GM19324 (cell line): ENCODE measurements around the gene SLC16A1.
A peak's percentile ranks its signal among the peaks of the same experiment; 100 is the strongest.
"Not testable (repeated sequence)": the region's sequence is repeated elsewhere in the genome, so short reads cannot be mapped to it uniquely, and the experiment has no call there.

ENCODE experiments used
- ATAC-seq: cut with Tn5 transposase; IDR thresholded peaks from one replicate; pipeline ENCODE4 v1.9.1; 2021; ENCODE audit warnings: mild to moderate bottlenecking, moderate library complexity; ENCODE audit not compliant: unreplicated experiment, low FRiP score

SLC16A1 gene, protein sequence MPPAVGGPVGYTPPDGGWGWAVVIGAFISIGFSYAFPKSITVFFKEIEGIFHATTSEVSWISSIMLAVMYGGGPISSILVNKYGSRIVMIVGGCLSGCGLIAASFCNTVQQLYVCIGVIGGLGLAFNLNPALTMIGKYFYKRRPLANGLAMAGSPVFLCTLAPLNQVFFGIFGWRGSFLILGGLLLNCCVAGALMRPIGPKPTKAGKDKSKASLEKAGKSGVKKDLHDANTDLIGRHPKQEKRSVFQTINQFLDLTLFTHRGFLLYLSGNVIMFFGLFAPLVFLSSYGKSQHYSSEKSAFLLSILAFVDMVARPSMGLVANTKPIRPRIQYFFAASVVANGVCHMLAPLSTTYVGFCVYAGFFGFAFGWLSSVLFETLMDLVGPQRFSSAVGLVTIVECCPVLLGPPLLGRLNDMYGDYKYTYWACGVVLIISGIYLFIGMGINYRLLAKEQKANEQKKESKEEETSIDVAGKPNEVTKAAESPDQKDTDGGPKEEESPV

DNA sequence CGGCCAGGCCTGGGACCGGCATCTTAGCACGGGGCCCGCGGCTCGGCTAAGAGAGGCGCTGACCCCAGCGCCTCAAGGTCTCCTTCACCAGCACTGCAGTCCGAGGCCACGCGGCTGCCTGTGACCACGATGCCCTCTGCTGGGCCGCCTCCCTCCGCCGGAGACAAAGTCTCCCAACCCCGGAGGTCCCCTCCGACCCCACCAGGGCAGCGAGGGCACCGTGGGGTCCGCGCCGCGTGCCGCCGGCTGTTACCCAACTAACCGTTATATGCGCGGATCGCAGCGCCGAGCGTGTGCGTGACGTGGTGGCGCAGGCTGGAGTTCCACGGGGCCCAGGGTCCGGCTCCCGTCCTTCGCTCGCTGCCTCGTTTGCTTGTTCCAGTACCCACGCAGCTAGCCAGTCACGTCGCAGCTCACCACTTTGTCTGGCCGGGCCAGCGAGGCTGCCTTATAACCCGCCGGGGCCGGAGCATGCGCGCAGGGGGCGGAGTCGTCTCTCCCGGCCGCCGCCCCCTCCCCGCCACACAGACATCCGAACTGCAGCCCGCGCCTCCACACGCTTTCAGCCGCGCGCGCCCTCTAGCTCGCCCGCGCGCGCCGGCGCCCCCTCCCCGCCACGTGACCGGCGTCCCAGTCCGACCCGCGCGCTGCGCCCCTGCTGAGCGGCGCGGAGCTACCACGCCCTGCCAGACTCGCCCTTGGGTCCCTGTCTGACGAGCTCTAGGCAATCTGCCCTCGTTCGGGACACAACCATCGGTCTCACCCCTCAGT lies at the start of gene SLC16A1:
TSS of gene SLC16A1 (minus strand) at position 424 of the 771 bp plus-strand sequence. CDS start 26,888 bp downstream, outside the sequence.
- ATAC-seq = peak; percentile 81

DNA sequence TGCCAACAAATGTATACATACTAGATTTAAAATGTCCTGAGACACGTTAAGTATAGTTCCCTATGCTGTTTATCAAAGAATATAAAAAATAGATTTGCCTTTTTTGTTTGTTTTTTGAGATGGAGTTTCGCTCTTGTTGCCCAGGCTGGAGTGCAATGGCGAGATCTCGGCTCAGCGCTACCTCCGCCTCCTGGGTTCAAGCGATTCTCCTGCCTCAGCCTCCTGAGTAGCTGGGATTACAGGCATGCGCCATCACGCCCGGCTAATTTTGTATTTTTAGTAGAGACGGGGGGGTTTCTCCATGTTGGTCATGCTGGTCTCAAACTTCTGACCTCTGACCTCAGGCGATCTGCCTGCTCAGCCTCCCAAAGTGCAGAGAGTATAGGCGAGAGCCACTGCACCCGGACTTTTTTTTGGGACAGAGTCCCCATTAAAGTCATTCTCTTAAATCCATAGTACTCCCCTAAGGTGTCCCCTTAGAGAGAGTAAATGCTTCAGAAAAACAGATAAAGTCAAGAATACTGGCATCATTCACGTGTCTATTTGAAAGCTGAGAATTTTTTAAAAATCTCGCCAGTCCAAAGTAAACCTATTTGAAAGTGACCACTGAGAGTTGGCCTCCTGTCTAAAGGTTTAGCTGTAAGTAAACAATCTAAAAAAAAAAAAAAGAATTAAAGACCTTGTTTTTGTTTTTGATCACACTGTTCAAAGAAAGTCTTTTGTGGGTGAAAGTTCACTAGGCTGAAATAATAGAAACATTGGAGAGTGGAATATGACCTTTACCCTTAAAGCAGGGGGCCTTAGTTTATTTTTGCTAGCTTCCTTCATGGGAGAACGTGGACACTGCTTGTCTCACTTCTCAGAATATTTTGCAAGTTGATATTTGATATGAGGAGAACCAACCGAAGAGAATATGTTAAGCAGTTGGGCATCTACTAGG lies 48.0 kb upstream of the SLC16A1 start:
- no peak for ATAC-seq

DNA sequence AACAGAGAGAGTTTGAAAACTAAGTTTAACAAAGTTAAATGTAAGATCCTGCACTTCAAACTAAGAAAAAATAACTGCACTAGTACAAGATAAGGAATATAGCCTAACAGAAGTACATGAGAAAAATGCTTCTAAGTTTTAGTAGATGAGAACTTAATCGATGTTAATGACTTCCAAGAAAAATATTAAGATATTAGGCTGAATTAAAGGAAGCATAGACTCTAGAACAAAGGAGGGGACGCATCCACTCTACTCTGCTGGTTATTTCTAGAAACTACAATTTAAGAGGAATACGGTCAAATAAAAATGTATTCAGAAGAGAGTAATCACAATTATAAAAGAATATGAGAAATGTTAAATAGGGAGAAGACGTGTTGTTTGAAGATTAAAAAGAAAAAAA lies 46.3 kb upstream of the SLC16A1 start:
- no peak for ATAC-seq

DNA sequence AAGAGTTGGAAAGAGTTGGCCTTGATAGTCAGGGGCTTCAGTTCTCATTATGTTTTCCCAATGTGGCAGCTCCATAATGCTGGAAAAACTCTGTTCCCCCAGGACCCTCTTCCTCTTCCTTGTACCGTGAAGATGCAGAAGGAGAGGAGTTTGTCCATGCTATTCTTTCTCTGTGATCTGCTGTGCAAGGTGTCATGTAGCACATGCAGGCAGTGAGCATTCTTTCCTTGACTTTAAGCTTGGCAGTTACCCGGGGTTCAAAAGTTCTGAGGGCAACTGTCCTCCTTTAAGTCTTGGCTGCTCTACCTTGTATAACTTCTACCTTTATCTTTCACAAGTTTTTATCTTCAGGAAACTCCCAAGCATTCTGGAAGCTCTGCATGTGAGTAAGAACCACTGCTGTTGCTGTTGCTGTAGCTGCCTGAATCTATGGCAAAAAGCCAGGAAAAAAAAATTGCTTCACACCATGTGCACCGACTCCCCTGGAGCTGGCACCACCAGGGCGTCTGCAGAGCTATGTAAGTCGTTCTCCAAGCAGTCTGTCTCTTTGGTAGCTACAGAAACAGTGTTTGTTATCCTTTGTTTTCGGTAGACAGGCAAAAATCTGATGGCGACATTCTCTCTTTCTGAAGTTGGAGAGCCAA lies 42.7 kb upstream of the SLC16A1 start:
- ATAC-seq = no peak

DNA sequence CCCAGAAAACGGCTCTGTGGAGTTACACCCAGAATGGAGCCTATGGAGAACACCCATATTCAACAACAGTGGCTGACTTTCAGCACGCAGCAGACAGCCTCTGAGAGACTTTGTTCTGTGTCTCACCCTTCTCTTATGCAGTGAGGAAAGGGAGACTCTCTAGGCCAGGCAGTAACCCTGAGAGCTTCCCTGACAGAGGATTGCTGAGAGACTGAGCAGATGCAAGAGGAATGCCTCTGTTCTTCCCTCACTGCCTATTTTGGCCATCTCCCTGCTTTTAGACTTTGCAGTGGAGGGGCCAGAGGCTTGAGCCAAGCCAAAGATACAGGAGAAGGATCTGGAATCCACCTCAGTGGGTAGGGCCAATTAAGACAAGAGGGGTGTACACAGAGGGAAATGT lies 41.8 kb upstream of the SLC16A1 start:
- ATAC-seq = no peak

DNA sequence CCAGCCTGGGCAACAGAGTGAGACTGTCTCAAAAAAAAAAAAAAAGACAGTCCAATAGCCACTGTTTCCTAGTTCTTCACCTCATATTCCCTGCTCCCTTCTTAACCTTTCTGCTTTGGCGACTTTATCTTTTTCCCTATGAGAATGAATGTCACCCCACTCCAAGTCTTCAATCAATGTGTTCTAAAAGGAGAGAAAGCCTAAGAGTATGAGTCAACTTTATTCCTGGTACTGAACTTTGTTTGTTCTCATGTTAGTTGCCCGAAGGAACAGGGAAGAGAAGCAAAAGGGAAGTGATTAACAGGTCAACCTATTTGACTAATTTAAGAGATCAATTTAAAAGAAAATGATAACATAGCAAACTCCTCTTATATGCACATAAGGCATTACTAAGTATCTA lies 39.9 kb upstream of the SLC16A1 start:
- ATAC-seq = no peak

DNA sequence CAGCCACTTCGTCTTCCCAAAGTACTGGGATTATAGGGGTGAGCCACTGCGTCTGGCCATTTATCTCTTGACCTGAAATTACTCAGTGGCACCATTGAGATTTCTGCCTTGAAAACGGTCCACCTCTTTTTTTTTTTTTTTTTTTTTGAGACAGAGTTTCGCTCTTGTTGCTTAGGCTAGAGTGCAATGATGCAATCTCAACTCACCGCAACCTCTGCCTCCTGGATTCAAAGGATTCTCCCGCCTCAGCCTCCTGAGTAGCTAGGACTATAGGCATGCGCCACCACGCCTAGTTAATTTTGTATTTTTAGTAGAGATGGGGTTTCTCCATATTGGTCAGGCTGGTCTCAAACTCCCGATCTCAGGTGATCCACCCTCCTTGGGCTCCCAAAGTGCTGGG lies 39.0 kb upstream of the SLC16A1 start:
- ATAC-seq = not testable (repeated sequence)

DNA sequence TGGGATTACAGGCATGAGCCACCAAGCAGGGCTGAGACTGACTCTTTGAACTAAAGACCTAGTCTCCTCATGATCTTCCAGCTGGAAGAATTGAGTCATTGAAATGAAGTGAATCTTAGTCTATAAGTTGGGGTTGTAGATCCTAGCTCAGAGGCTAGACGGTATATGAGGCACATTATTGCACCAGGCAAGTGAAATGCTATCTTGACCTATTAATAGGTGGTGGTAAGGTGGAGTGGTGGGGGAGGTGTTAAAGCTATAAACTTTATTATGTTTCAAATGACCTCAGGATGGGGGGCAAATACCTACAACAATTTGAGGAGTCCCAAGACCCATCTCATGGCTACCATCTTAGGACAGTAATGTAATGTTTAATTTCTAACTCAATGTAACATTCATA lies 36.8 kb upstream of the SLC16A1 start:
- ATAC-seq = no peak

DNA sequence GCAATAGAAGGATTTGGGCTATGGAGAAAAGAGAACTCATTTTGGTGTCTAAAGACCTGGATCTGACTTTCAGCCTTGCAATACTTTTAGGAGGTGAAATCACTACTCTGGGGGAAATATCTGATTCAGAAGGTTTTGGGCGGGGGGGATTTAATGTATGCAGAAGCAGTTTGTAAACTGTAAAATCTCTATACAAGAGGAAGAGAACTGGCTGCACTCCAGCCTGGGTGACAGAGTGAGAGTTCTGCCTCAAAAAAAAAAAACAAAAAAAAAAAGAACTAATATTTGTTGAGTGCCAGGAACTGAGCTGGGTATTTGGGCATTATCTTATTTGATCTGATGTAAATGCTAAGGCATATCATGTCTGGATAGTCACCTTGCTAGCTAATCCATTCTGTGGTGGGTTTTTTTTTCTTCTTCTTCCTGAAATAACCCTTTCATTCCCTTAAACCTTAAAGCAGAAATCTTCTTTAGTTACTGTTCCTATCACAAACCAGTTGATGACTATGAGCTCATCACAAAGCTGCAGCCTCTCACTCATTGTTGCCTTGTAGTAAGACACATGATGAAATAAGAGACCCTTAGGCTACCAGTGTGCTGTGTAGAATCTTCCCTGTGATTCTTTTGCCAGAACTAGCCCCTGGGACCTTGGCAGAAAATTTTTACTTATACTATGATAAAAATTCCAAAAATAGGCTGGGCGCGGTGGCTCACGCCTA lies 35.6 kb upstream of the SLC16A1 start:
- no peak for ATAC-seq

DNA sequence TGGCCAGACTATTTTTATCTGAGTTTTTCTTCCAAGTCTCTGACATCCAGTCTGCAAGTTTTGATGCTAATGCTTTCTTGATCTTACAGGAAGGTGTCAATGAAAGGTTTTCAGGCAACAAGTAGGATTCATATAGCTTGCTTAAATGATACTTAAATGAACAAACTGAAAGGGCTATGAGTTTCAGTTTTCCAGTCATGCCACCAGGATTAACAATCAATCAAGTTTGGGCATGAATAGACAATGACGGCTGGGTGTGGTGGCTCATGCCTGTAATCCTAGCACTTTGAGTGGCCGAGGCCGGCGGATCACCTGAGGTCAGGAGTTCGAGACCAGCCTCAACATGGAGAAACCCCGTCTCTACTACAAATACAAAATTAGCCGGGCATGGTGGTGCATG lies 34.3 kb upstream of the SLC16A1 start:
- no peak for ATAC-seq

DNA sequence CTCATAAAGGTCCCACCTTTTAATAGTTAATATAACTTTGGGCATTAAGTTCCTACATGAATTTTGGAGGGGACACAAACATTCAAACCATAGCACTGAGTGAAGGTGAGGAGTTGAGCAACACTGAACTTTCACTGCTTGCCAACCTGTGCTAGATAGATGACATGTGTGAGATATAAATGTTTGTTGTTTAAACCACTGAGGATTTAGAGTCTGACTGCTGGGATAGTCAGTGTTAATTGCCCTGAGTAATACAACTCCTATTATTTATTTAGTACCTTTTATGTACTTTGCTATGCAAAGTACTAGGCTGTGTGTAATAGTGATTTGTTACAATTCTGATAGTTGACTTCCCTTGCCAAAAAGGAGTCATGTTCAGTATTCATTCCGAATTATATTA lies 32.4 kb upstream of the SLC16A1 start:
- no peak for ATAC-seq

DNA sequence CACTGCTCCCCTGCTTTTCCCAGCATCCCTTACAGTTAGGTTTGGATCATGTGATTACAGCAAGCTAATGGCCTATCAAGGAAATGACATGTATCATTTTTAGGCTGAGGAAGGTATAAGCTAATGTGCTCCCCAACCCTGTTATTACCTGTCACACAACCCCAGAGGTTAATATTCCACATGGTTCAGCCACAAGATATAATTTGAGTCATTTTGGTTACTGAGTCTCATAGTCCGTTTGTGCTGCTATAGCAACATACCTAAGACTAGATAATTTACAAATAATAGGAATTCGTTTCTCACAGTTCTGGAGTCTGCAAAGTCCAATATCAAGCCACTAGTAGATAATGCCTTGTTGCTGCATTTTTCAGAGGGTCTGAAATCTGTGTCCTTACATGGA lies 29.1 kb upstream of the SLC16A1 start:
- ATAC-seq = no peak

DNA sequence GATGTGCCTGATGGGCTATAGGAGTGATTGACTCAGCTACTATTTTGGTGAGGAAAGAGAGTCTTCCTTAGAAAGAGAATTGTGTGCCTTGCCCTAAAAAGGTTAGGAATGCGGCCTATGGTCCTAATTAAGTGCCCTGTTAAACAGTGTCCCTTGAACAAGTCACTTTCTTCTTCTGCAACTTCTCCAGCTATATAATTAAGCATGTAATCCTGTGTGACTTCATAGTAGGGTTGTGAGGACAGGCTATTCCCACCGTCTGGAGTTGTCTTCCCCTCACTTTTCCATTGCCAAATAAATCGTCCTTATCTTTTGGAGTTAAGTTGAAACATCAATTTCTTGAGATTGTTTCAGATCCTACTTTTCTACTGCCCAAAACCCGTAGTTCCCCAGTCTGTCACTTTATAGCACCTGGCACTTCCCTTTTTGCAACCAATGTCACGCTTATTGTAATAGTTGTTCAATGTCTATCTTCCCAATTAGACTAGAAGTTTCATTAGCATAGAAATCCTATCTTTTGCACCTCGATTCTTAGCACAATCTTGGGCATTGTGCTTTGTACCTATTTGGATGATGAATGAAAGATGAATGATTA lies 27.6 kb upstream of the SLC16A1 start:
- ATAC-seq = no peak

DNA sequence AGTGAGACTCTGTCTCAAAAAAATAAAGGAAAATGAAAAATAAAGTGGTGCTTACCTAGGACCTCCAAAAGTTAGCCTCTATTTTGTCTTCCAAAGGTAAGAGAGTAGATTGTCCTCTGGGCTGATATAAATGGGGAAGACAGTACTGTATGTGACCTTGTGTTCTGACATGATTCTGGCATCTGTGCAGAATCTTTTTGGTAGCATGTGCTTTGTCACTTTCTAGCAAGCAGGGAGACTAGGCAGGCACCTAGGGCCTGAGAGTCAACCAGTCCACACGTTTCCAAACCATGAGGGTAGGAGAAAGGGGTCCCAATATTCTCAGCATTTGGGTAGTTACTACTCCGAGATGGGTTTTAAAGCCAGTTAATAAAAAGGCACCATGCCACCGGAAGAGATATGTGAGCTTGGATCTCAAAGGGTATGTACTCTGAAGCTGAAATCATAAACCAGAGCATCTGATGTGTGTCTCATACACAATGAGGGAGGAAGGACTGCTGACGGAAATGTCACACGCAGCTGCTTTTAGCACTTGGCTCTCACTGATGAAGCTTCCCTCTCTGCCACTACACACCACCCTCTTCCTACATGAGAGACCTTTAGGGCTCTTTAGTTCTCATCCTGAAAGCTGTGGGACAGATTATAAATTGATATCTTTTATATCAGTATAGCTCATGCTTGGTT lies 27.0 kb upstream of the SLC16A1 start:
- ATAC-seq = no peak

DNA sequence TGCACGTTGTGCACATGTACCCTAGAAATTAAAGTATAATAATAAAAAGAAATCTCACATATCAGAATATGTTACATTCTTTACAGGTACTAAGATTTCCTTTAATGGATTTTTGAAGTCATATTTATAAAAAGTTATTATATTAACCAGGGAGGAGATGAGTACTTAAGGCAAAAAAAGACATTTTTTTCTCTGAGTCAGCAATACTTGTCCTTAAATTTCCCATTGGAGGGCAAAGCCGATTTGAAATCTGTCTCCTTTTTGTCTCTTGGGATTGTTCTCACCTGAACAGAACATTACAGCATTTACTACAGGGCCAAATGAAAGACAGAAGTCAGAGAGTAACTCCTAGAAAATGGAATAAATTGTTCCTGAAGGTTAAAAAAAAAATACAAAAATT lies 26.3 kb upstream of the SLC16A1 start:
- ATAC-seq = no peak

DNA sequence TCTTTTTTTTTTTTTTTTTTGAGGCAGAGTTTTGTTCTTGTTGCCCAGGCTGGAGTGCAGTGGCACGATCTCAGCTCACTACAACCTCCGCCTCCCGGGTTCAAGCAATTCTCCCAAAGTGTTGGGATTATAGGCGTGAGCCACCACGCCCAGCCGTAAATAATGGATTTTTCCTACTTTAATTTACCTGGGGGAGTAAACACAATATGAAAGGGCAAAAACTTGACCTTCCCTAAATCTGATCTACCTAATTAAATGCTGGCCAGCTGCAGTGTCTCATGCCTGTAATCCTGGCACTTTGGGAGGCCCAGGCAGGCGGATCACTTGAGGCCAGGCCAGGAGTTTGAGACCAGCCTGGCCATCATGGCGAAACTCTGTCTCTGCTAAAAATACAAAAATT lies 25.8 kb upstream of the SLC16A1 start:
- not testable (repeated sequence) for ATAC-seq

DNA sequence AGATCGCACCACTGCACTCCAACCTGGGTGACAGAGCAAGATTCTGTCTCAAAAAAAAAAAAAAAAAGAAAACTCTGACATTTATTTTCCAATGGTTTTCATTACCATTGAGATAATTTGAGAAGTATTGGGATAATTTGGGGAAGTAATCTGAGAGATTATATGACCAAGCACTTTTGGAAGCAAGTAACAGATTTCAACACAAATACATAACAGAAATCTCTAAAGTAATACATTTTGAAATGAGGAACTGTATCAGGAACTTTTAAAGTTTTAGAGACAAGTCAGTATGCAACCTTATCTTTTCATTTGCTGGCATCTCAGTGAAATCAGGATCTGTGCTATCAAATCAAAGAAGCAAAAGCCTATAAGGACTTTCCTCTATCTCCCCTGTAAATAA lies 25.4 kb upstream of the SLC16A1 start:
- ATAC-seq = no peak

DNA sequence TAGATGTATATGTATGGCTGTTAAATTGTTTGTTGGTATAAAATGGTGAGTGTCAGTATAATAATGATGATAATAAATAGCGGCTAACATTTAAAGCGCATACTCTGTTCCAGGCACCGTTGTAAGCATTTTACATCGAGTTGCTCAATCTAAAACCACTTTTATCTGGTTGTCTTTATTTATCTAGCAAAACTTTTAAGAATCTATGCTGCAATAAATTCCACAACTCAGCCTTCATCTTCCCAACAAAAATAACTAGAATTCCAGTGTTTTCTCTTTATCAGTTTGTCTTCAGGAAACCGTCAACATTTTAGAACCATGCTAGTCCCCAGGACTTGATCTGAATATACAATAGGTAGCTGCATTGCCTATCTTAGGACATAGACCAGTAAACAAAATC lies 19.3 kb upstream of the SLC16A1 start:
- no peak for ATAC-seq

DNA sequence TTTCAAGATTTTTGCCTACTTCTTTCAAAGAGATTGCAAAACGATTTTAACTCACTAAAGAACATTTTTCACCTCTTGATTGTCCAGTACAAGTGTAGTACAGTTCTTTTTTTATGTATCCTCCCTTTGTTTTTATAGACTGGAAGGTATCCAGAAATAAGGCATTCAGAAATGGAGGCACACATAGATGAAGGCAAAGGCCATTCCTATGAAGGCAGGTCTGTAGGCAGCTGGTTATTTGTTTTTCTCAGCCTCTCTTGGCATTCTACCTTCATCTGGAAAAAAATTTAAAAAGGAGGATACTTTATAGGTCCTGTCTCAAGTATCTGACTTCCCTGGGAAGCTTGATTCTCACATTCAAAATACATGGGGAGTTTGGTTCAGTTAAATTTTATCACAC lies 18.6 kb upstream of the SLC16A1 start:
- no peak for ATAC-seq
